Neuronal stem cell (in vitro differentiated cells): ENCODE data around the gene LMO4.

Source experiments
- DNase-seq: peaks from one replicate; pipeline ENCODE4 v3.0.0-alpha.2; 2013; ENCODE audit warnings: low spot score
- H2AFZ ChIP-seq: one replicate; pipeline ENCODE4 v1.6.1; 2013; ENCODE audit warnings: mild to moderate bottlenecking, low read length, inconsistent platforms
- H2AK5ac ChIP-seq: 2 replicates; pipeline ENCODE4 v1.6.1; 2013; ENCODE audit warnings: low read depth, mild to moderate bottlenecking, inconsistent platforms, low read length, moderate library complexity, mixed read lengths
- H2BK120ac ChIP-seq: 2 replicates; pipeline ENCODE4 v1.6.1; 2013; ENCODE audit warnings: low read depth, mild to moderate bottlenecking, inconsistent platforms, low read length, moderate library complexity, mixed read lengths
- H2BK12ac ChIP-seq: one replicate; pipeline ENCODE4 v1.6.1; 2013; ENCODE audit warnings: low read length, inconsistent platforms
- H2BK15ac ChIP-seq: 2 replicates; pipeline ENCODE4 v1.6.1; 2013; ENCODE audit warnings: mild to moderate bottlenecking, low read length, inconsistent platforms, mixed read lengths
- H2BK5ac ChIP-seq: one replicate; pipeline ENCODE4 v1.6.1; 2013; ENCODE audit warnings: inconsistent platforms, mild to moderate bottlenecking, low read length, moderate library complexity
- H3K14ac ChIP-seq: one replicate; pipeline ENCODE4 v1.6.1; 2013; ENCODE audit warnings: low read length, inconsistent platforms
- H3K18ac ChIP-seq: 2 replicates; pipeline ENCODE4 v1.6.1; 2013; ENCODE audit warnings: low read length, inconsistent platforms
- H3K23ac ChIP-seq: 2 replicates; pipeline ENCODE4 v1.6.1; 2013; ENCODE audit warnings: low read depth, mild to moderate bottlenecking, mixed read lengths, low read length, inconsistent platforms; ENCODE audit not compliant: poor library complexity
- H3K27ac ChIP-seq: replicated peaks from 3 replicates; pipeline ENCODE4 v1.5.1; 2013; ENCODE audit warnings: low read length, inconsistent platforms
- H3K27me3 ChIP-seq, 3 experiments: 2 replicates each; pipeline ENCODE4 v1.6.1; 2013; ENCODE audit warnings: low read length in 3 of 3, mild to moderate bottlenecking in 2 of 3, inconsistent platforms in 1 of 3, low read depth in 1 of 3, mixed read lengths in 1 of 3, moderate library complexity in 1 of 3; ENCODE audit not compliant: control insufficient read depth in 3 of 3, insufficient read depth in 3 of 3
- H3K36me3 ChIP-seq, 2 donors: replicated peaks in 1 of 2; 2 replicates each; pipeline ENCODE4 v1.6.1; 2013; ENCODE audit warnings: low read length in 2 of 2; ENCODE audit not compliant: control insufficient read depth in 2 of 2, insufficient read depth in 2 of 2
- H3K4ac ChIP-seq: 2 replicates; pipeline ENCODE4 v1.6.1; 2013; ENCODE audit warnings: inconsistent platforms, mild to moderate bottlenecking, low read length, moderate library complexity
- H3K4me1 ChIP-seq, 2 donors: 1 replicate in 1 of 2; 2 replicates in 1 of 2; pipeline ENCODE4 v1.6.1; 2013; ENCODE audit warnings: low read length in 2 of 2, low read depth in 1 of 2; ENCODE audit not compliant: control insufficient read depth in 2 of 2, insufficient read depth in 1 of 2
- H3K4me2 ChIP-seq: one replicate; pipeline ENCODE4 v1.6.1; 2013; ENCODE audit warnings: mild to moderate bottlenecking, low read length, inconsistent platforms; ENCODE audit not compliant: insufficient read depth, poor library complexity, severe bottlenecking
- H3K4me3 ChIP-seq, 2 donors: 2 replicates each; pipeline ENCODE4 v1.5.1; 2013; ENCODE audit warnings: low read length in 2 of 2, mild to moderate bottlenecking in 2 of 2, inconsistent platforms in 1 of 2, moderate library complexity in 1 of 2
- H3K79me1 ChIP-seq: one replicate; pipeline ENCODE4 v1.6.1; 2013; ENCODE audit warnings: low read depth, mild to moderate bottlenecking, inconsistent platforms, low read length, moderate library complexity
- H3K9ac ChIP-seq: one replicate; pipeline ENCODE4 v1.6.1; 2013; ENCODE audit warnings: mild to moderate bottlenecking, low read depth, low read length, inconsistent platforms; ENCODE audit not compliant: poor library complexity
- H3K9me3 ChIP-seq, 2 donors: replicated peaks in 1 of 2; 2 replicates each; pipeline versions ENCODE3 to v1.6.1; 2013; ENCODE audit warnings: low read length in 2 of 2, mild to moderate bottlenecking in 2 of 2, inconsistent platforms in 1 of 2, low read depth in 1 of 2, mixed read lengths in 1 of 2, moderate library complexity in 1 of 2; ENCODE audit not compliant: control insufficient read depth in 2 of 2, insufficient read depth in 1 of 2
- H4K8ac ChIP-seq: one replicate; pipeline ENCODE4 v1.6.1; 2013; ENCODE audit warnings: low read depth, mild to moderate bottlenecking, inconsistent platforms, low read length, moderate library complexity
- H4K91ac ChIP-seq: one replicate; pipeline ENCODE4 v1.6.1; 2013; ENCODE audit warnings: low read length, low read depth, mild to moderate bottlenecking, inconsistent platforms; ENCODE audit not compliant: poor library complexity
- WGBS, 2 donors: extraction: QIAGEN DNeasy Blood & Tissue Kit; methylation state at CpG; one replicate each; pipeline ENCODE4 v1.1.7; 2013; ENCODE audit warnings: missing lambda C conversion rate in 2 of 2, mixed read lengths in 1 of 2; ENCODE audit not compliant: insufficient read length in 2 of 2, insufficient replicate concordance in 1 of 2; ENCODE audit errors: extremely low coverage in 2 of 2; 5-methylcytosine and 5-hydroxymethylcytosine counted together

LMO4 gene

DNA sequence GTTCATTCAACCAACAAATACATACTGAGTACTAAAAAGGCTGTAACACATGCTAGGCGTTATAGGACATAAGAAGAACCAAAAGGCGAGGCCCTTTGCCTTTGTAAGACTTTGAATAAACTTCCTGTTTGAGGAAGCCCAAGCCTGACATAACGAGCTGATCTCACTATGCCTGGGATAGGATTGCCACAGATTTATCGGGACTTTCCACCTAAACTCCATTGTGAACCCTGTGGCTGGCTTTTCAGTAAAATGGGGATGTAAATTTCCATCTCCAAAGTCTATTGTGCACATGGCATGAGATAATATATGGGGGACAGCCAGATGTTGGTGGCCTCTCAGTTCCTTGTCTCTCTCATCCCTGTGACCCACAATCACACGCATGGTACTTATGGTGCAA, 41.9 kb downstream of the LMO4 start:
- Histone ChIP-seq H3K14ac (no peak overlapping the region), H3K27ac (peak overlapping the region; percentile 63), H3K23ac (no peak overlapping the region), H3K36me3 (no peaks in the 10 kb centered on the region), H3K4me1 (peaks cover 7 to 11% of the 10 kb centered on the region in 2 donors), H2BK12ac (no peak overlapping the region), H3K9ac (no peak overlapping the region), H3K9me3 (no peaks in the 10 kb centered on the region), H2BK15ac (no peak overlapping the region), H3K4me2 (no peak overlapping the region), H4K91ac (no peak overlapping the region), H3K79me1 (no peaks in the 10 kb centered on the region), H2BK5ac (no peak overlapping the region), H4K8ac (no peak overlapping the region), H2AK5ac (no peak overlapping the region), H2BK120ac (no peak overlapping the region), H2AFZ (peak overlapping the region; percentile 54), H3K4me3 (no peak overlapping the region), H3K27me3 (no peaks in the 10 kb centered on the region), H3K18ac (no peak overlapping the region), H3K4ac (no peak overlapping the region)
- no CpG with 5 or more reads among the region's 5 CpGs for WGBS, 2 donors
- DNase-seq, result no peak

GRCh38 chr1:87379306-87379705, 50.6 kb downstream of the LMO4 start:
- no peaks in the 10 kb centered on the region for H3K36me3 ChIP-seq
- H3K4me2 ChIP-seq, result no peak overlapping the region
- no peak overlapping the region for H3K4me3 ChIP-seq
- H2AFZ ChIP-seq, result no peak overlapping the region
- no peak overlapping the region for H3K14ac ChIP-seq
- no peak overlapping the region for H2BK5ac ChIP-seq
- H3K9ac ChIP-seq, result no peak overlapping the region
- H4K91ac ChIP-seq, result no peak overlapping the region
- no peak overlapping the region for H2AK5ac ChIP-seq
- H4K8ac ChIP-seq, result no peak overlapping the region
- H2BK120ac ChIP-seq, result no peak overlapping the region
- H3K9me3 ChIP-seq, result no peaks in the 10 kb centered on the region
- no peaks in the 10 kb centered on the region for H3K27me3 ChIP-seq
- no peak overlapping the region for H3K4ac ChIP-seq
- H3K23ac ChIP-seq, result no peak overlapping the region
- H2BK12ac ChIP-seq, result no peak overlapping the region
- no peak overlapping the region for H2BK15ac ChIP-seq
- DNase-seq, result no peak
- H3K4me1 ChIP-seq, result no peaks in the 10 kb centered on the region
- no peaks in the 10 kb centered on the region for H3K79me1 ChIP-seq
- no peak overlapping the region for H3K27ac ChIP-seq
- H3K18ac ChIP-seq, result no peak overlapping the region

DNA sequence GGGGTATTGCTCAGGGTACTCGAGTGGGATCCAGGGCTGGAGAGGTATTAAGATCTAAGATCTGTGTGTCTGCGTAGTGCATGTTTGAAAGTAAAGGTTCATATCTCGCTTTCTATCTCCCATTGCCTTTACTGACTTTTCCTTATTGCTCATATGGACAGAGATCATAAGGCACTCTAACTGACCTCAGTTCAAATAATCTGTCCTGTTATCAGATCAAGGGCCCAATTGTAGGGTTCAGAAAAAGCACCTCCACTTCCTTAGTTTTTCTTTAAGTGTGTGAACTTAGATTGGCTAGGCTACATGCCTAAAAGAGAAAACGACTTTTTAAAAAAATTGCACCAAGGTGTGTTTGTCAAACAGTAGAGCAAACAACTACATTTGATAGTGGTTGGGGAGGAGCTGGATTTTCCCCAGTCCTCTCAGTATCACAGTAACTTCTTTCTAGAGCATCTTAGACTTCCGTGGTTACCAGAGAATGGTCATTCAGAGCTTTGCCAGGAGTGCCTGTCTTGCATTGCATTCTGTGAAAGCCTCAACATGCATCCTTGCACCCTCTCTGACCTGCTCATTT, 57.6 kb downstream of the LMO4 start:
- Histone ChIP-seq H3K4me2 (no peak overlapping the region), H3K9ac (no peak overlapping the region), H3K27me3 (no peaks in the 10 kb centered on the region), H3K23ac (no peak overlapping the region), H2BK5ac (no peak overlapping the region), H2BK12ac (no peak overlapping the region), H2AK5ac (no peak overlapping the region), H3K4ac (no peak overlapping the region), H3K79me1 (no peaks in the 10 kb centered on the region), H3K36me3 (no peaks in the 10 kb centered on the region), H3K9me3 (no peaks in the 10 kb centered on the region), H3K4me1 (no peaks in the 10 kb centered on the region), H4K91ac (no peak overlapping the region), H3K27ac (no peak overlapping the region), H3K18ac (no peak overlapping the region), H2AFZ (no peak overlapping the region), H4K8ac (no peak overlapping the region), H2BK120ac (no peak overlapping the region), H2BK15ac (no peak overlapping the region), H3K14ac (no peak overlapping the region), H3K4me3 (no peak overlapping the region)
- no CpG with 5 or more reads among the region's 5 CpGs for WGBS, 2 donors
- DNase-seq, result no peak

GRCh38 chr1:87388411-87388810, 59.7 kb downstream of the LMO4 start:
- Histone ChIP-seq H2BK12ac (no peak overlapping the region), H2BK5ac (no peak overlapping the region), H2AFZ (no peak overlapping the region), H3K79me1 (no peaks in the 10 kb centered on the region), H3K27me3 (no peaks in the 10 kb centered on the region), H3K27ac (no peak overlapping the region), H3K9ac (no peak overlapping the region), H3K36me3 (no peaks in the 10 kb centered on the region), H3K18ac (no peak overlapping the region), H3K4me2 (no peak overlapping the region), H3K14ac (no peak overlapping the region), H3K4ac (no peak overlapping the region), H3K23ac (no peak overlapping the region), H2AK5ac (no peak overlapping the region), H4K8ac (no peak overlapping the region), H2BK15ac (no peak overlapping the region), H4K91ac (no peak overlapping the region), H3K4me1 (no peaks in the 10 kb centered on the region), H3K9me3 (no peaks in the 10 kb centered on the region), H3K4me3 (no peak overlapping the region), H2BK120ac (no peak overlapping the region)
- DNase-seq, result no peak
